ENCODE results near the gene AIDA.
"Not testable (repeated sequence)": the region's sequence is repeated elsewhere in the genome, so short reads cannot be mapped to it uniquely, and the experiment has no call there.

AIDA gene

DNA sequence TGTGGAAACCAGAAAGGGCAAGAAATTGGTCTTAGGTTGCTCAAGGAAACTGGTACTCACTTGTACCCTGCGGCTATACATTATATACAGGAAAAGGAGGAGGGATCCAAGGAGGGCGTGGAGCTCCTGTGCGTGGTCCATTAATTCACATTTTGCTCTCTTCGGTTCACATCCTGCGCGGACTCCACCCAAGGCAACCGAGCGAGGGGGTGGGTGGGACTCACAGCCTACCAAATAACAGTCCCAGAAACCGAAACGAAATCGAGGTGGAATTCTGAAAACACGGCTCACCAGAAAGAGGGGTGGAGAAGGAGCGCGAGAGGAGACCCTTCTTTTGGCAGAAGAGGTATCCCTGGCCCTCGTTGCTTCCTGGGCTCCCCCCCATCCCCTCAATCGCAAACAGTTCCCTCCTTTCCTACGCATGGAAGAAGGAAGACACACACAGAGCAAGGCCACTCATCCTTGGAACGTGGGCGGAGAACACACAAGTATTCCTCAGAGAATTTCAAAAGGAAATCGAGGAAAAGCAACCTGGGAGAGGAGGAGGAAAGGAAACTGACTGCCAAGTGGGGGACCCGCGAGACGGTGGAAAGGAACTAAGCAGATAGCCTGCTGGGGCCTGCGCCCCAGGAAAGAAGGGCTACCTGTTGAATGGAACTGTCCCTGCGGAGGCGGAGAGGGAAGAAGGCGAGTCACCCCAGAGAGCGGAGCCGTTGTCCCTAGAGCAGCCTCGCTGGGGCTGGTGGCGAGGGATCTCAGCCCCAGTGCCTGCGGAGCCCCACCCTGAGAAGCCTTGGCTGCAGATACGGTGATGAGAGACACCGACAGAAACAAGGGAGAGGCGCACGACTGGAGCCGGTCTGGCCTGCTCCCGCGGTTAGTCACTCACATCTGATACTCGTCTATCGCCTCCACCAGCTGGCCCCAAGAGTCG lies 705 bp downstream of the AIDA start:
- DNase-seq = peak; percentile 57

DNA sequence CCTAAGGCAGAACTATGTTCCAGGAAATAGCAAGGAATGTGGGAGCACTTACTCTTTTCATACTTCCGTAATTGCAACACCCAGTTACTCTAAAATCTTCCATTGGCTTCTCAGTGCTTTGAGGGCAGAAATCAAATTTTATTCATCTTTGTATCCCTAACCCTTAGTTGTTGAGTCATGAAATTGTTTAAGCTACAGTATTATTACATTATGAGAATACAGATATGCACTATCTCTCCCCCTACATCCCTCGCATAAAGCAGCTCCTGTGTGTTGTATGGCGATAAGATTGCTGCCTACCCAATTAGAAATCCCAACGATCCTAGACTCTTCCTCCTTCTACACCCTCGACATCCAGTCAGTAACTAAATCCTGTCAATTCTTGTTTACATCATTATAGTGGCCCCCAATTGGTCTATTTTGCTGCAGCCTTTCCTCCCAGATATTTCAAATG lies 2.6 kb downstream of the AIDA start:
- no peak for DNase-seq

DNA sequence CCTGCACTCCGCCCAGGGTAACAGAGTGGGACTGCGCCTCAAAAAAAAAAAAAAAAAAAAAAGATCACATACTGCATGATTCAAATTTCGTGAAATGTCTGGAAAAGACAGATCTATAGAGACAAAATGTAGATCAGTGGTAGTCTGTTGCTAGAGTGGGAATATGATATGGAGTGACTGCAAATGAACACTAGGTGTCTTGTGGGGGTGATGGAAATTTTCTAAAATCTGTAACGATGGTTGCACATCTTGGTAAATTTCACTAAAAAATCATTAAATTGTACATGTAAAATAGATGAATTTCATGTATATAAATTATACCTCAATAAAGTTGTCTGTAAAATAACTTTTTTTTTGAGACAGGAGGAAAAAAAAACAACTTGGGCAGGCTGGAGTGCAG lies 5.5 kb downstream of the AIDA start:
- DNase-seq = no peak

DNA sequence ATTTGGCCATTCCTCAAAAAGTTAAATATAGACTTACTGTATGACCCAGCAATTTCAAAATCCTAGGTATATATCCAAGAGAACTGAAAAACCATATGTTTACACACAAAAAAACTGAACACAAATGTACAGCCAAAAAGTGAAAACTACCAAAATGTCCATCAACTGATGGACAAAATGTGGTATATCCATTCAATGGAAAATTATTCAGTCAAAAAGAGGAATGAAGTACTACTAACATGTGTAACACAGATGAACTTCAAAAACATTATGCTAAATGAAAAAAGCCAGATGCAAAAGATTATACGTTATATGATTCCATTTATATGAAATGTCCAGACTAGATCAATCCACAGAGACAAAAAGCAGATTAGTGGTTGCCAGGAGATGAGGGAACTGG lies 8.0 kb downstream of the AIDA start:
- no peak for DNase-seq

DNA sequence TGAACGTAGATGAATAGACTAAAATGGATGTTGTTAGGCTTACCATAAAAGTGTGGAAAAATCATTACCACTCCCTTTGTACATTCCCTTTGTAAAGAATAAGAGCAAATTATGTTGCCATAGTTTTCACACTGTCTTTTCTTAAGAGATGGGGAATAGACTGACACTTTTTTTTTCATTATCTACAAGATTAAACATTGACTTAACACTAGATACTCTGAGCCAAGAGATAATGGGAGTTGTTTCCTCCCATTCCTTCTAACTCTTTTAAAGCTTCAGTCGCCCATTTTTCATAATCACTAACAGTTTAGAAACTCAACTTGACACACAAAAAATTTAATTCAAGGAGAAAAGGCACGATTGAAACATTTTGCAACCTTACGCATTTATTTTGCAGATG lies 10.1 kb downstream of the AIDA start:
- DNase-seq = no peak

DNA sequence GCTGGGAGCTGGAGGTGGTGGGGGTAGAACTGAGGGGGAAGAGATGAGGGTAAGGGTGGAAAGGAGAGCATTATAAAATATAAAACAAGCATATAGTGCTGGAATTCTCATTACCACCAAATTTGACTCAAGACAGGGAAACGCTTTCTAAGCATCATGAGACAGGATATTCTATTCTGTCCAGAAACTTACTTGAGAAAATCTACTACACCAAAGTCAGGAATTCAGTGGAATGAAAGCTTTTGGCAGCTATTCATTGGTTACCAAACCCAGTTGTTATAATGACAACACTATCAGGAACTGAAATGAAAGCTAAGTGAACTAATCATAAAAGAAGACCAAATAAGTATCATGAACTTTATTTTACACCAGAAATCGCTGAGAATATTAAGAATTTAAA lies 14.5 kb downstream of the AIDA start:
- no peak for DNase-seq

DNA sequence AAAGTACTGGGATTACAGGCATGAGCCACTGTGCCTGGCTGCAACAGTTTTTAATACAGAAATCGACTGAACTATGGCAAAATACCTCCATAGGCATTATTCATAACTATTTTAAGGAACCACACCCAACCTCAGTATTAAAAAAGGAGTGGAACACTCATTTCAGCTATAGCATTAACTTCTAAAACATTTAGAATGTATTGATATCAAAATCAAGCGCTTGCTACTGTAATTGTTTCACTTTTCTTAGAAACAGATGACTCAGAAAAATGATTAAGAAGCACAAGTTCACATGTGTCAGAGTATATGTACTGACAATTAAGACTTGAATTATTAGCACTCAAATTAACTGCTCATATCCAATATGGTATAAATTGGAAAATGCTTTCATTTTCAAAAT lies 15.1 kb downstream of the AIDA start:
- no peak for DNase-seq

DNA sequence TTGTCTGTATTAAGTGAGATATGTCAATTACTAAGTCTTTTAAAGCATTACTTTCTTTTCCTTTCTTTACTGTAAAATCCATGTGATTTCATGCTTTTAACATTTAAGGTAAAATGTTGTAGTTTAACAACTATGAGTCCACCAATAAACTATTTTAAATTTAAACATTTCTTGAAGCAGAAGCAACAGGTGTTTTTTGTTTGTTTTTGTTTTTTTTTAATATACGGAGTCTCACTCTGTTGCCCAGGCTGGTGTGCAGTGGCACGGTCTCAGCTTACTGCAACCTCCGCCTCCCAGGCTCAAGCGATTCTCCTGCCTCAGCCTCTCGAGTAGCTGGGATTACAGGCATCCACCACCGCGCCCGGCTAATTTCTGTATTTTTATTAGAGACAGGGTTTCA lies 15.6 kb downstream of the AIDA start:
- DNase-seq = no peak

DNA sequence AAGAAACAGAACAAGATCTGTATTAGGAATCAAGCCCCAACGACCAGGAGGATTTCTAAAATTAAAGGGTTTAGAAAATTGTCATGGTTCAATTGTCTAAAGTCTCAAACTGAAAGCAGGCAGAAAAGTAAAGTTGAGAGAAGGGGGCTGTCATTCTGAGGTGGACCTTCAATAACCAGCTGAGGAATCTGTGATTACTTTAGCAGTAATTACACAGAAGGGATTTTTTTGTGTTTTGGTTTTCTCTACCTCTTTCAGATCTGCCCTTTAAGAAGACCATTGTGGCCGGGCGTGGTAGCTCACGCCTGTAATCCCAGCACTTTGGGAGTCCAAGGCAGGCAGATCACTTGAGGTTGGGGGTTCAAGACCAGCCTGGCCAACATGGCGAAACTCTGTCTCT lies 17.4 kb downstream of the AIDA start:
- no peak for DNase-seq

DNA sequence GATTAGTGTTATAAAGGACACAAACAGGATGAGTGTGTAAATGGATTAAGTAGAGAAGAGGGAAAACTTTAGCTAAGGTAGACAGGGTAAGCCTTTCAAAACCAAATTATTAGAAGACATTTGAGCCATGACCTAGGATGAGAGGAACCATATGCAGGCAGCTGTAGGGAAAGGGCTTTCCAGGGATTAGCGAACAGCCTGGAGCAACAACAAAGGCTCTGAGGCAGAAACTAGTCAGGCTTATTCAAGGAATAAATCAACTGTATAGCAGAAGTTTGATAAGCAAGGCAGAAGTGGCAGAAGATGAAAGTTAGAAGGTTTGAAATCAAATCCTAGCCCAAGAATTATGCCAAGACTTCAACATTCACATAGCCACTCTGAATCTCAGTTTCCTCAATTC lies 21.3 kb downstream of the AIDA start:
- no peak for DNase-seq

DNA sequence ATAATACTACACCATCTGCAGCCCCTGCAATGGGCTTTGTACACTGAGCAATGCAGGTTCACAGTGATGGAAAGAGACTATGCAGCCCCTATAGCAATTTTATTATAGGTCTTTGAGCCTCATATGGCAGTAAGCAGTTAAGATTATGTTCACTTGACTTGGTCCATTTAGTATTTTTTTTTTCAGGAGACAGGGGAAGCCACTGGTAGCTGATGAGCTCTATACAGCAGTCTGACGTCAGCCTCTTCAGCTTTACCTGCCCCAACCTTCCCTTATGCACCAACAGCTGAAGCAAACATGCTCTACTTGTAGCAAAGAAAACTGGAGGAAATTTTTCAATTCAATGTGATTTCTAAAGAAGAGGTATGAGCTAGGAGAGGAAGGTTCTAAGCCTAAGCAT lies 32.2 kb downstream of the AIDA start:
- DNase-seq = no peak

DNA sequence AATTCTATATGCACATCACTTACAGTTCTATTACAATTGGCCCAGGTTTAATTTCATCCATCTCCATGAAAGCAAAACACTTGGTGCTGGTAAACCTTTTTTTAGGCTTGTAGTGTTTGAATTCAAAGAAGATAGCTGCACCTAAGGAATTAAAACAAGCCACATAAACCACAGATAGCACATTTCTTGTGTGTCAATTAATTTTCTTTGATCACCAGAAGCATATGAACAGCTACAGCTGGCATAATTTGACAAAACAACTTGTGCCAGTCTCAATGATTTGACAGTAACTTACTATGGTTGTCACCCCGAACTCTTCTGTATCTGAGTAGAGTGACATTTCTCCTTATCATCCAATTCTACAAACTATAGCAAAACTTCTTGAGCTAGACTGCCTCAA lies 42.2 kb downstream of the AIDA start:
- no peak for DNase-seq

DNA sequence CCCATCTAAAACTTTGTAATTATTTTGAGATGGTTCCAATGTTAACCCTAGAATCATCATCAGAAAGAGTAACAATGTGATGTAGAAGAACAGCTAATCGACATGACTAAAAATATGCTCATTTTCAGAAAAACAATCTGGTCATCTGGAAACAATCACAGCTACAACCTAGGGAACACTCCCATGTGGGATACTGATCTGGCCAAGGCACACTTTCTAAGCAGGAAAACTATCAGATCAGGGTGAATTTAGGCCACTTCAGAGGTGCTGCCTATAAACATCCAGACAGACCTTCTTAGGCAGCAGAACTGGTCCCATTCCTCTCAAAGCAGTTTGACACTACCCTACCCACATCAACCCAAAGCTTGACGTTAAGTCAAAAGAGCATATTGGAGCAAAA lies 43.2 kb downstream of the AIDA start:
- DNase-seq = not testable (repeated sequence)

DNA sequence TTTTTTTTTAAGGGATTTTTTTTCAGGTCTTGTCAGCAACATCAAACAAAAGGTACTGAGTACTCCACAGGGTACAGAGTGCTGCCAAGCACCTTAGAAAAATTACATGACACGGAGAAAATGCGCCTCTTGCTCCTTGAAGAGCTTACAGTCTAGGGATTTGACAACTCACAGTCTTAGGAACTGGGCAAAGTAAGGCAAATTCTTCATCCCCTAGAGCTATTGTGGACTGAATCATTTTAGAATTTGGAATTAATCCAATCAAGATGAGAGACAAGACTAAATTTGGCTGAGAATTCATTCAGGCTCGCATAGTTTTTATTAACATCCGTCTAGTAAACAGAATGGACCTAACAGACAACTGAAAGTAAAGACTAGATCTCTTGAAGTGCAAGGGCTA lies 44.1 kb downstream of the AIDA start:
- DNase-seq = not testable (repeated sequence)

DNA sequence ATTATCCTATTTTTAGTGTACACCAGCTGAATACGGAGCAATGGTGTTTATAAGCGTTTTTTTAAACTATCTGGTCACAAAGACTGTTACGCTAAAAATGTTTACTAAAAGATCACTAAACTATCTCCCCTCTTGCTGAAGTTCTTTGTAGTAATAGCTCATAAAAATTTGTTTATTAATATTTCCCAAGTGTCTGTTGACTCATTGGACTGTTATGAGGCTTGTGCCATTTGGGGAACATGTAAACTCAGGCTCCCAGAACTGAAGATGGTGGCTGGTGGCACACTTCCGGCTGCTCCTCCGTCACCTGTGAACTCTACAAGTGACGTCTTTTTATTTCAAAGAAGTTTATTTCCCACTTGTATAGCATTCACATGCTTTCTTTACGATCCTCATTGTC lies 46.3 kb downstream of the AIDA start:
- no peak for DNase-seq

DNA sequence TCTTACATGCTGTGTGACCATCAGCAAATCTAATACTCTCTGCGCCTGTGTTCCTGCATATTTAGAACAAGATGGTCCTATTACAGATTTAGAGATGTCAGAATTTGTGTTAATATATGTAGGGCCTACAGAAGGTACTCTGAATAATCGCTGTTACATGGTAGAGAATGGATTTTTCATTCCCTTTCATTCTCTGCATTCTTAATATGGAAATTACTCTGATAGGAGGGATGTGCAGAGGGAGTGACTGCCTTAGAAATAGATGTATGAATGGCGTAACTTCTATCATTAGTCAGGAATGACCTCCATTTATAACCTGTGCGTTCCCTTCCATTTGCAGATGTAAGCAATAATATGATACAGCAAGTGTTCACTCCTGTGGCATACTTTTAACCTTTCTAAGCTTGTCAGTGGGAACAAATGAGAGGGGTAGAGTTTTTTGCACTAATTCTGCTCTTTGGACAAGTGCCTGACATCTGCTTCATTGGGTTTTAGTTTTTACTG lies 48.8 kb downstream of the AIDA start:
- DNase-seq = no peak

DNA sequence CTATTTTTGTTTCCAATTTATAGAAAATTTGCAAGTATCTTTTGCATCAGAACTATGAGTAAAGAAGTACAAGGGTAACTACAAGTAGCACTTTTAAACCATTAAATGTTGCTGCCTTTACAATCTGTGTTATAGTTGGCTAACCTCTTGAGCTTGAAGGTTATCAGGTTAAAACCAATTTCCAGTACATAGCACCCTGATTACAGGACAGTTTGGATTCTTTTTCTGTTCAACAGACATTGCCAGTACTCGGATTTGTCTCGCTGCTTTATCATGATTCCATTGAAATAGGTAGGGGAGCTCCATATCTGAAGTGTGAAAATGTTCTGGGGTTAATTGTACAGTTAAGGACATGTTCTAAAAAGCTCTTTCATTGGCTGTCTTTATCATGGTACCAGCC lies 54.4 kb downstream of the AIDA start:
- DNase-seq = no peak

DNA sequence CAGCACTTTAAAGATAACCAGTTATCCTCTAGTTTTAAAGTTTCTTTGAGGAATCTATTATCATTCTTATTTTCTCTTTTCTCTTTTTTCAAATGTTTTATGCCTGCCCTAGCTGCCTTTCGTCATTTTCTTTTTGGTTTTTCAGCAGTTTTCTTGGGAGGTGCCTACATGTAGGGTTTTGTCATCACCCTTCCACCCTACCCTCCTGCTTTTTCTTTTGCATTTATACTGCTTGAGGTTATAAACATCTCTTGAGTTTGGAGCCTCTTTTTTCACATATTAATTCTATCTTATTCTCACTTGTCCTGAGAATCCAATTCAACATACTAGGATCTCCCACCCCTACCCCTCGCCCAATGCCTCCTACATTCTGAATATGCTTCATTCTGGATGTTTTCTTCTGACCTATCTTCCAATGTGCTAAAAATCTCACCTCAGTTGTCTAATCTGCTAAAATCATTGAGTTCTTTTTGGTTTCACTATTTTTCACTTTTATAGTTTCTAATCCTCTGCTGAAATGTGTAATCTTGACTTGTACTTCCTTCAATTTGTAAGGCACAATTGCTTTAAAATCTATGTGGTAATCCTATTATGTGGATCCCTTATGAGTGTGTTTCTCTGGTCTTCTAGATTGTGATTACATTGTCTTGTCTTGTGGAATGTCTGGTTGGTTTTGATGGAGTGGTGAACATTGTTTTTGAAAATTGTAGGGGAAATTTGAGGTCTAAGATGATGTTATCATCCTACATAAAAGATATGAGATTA lies 55.7 kb downstream of the AIDA start:
- DNase-seq = no peak

DNA sequence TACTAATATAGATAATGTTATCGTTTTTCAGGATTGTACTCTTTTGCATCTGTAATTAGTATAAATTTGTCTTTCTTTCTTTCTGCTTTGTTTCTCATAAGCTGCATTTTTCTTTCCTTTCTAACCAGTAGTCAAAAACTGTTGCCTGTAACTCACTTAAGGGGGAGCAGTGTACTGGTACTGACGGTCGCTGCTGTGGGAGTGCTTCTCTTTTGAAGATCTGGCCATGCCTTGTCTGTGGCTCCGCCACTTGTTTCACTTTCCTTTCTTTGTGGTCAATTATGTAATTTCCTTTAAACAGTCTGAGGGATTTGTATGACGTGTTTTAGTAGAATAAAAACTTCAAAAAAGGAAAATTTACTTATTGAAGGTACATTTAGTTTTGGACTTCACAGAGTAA lies 57.4 kb downstream of the AIDA start:
- peak; percentile 88 for DNase-seq

DNA sequence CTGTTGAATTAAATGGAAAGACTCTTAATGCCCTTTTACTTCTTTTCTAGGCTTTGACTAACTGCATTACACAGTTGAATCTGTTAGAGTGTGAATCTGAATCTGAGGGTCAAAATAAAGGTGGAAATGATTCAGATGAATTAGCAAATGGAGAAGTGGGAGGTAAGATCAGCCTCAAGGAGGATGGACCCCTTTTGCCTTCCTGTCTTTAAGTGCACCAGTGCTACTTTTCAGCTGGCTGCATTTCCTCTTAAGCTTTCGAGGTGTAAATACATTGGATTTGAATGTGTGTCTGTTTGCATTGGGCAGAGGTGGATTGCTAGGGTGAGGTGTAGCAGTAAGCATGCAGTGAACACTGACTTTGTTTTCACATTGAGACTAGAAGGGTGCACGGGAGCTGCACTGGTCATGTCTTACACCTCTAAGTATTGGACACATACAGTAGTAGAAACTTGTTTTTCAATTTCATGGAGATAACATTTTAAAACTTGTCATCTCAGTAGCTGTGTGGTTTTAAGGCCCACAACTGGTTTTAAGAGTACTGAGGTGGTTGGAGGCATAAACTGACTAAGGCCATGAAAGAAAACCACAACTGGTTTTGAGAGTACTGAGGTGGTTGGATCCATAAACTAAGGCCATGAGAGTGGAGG lies 59.0 kb downstream of the AIDA start:
- no peak for DNase-seq

DNA sequence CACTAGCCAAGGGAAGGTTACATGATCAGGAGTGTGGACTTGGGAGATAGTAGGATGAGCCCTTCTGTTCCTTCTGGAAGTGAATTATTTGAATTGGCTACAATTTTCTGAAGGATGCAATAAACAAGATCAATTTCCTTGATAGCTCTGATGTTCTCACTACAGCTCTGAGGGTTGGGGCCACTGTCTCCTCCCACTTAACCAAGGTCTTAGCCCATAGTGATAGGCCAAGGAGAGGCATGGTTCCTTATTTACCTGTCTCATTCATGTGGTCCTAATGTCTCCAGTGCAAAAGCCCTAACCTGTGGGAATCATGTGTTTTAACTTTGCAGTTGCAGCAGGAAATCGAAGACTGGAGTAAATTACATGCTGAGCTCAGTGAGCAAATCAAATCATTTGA lies 59.6 kb downstream of the AIDA start:
- DNase-seq = no peak

DNA sequence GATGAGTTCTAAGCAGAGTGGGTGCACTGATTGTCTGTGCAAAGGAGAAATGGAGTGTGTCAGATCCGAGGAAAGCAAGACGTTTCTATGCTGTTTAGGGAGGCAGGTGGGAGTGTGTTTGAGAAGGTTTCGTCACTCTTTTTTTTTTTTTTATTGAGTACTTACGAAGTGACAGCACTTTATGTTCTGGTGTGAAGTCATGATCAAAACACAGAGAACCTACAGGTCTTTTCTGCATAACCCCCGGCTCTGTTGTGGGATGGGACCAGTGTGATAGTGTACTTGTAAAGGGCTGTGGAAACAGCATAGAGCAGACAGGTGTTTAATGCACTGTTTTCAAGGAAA lies 67.7 kb downstream of the AIDA start:
- DNase-seq = peak; percentile 57

DNA sequence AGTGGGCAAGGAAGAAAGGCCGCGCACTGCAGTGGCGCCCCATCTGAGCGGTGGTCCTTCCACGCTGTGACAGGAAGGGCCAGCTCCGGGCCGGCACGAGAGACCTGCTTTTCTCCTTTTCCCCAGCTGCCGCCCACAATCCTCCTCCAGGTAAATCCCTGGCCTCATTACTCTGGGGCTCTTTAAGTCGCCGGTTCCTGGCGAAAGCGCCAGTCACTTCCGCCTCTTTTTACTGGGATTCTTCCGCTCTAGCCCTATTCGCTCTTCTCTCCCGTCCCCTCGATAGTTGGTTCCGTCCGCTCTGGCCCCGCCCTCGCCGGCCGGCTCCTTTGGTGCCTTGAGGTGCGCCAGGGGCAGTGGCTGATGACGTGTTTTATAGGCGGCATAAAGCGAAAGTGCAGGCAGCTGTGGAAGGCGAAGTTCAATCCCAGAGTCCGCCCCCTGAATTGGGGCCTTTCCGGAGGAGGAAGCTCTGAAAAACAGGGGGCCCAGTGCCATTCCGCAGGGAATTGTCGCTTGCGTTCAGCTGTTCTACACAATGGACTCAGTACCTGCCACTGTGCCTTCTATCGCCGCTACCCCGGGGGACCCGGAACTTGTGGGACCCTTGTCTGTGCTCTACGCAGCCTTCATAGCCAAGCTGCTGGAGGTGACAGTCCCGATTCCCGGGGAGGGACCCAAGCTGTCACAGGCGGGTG lies 68.2 kb downstream of the AIDA start:
- DNase-seq = peak; percentile 97
